H1 (cell line): ENCODE measurements around the gene KCMF1. TPM values are rescaled to one million over a fixed set of nuclear protein-coding genes. Genes with fewer than 3 reads are reported as not detected.

ENCODE experiments used
- CHD2 ChIP-seq: IDR thresholded peaks from 2 replicates; pipeline ENCODE4 v1.6.1; 2012; ENCODE audit warnings: low read length, improper control_type of control experiment
- CHD7 ChIP-seq: fragments of 300-600 bp; sonication (generic); IDR thresholded peaks from 2 replicates; pipeline ENCODE4 v1.7.1; 2012; ENCODE audit warnings: low read length, moderate library complexity, mild to moderate bottlenecking, inconsistent platforms; ENCODE audit not compliant: insufficient replicate concordance
- KDM5A ChIP-seq: fragments of 200-600 bp; IDR thresholded peaks from 2 replicates; pipeline ENCODE4 v1.7.1; 2012; ENCODE audit warnings: mild to moderate bottlenecking, low read length, inconsistent platforms, mixed read lengths
- MAFK ChIP-seq: IDR thresholded peaks from 2 replicates; pipeline ENCODE4 v1.6.1; 2012; ENCODE audit warnings: low read depth, mild to moderate bottlenecking, improper control_type of control experiment, low read length
- RAD21 ChIP-seq, 2 experiments: IDR thresholded peaks in 1 of 2; conservative IDR thresholded peaks in 1 of 2; 2 replicates each; pipeline ENCODE4 v1.6.1; 2011; ENCODE audit warnings: low read depth in 2 of 2, low read length in 2 of 2, improper control_type of control experiment in 1 of 2, inconsistent platforms in 1 of 2, mild to moderate bottlenecking in 1 of 2, moderate library complexity in 1 of 2
- RNF2 ChIP-seq: fragments of 200-900, 300-1000 bp; sonication (generic); IDR thresholded peaks from 2 replicates; pipeline ENCODE4 v1.7.1; 2016; ENCODE audit warnings: borderline replicate concordance, low read depth, mild to moderate bottlenecking, antibody characterized with exemption, low read length; ENCODE audit not compliant: poor library complexity, severe bottlenecking; ENCODE audit errors: missing control alignments
- RXRA ChIP-seq: IDR thresholded peaks from 2 replicates; pipeline ENCODE4 v1.6.1; 2011; ENCODE audit warnings: low read depth, mild to moderate bottlenecking, low read length, moderate library complexity; ENCODE audit not compliant: insufficient read depth
- SIN3A ChIP-seq, 2 experiments: IDR thresholded peaks in 1 of 2; conservative IDR thresholded peaks in 1 of 2; 2 replicates each; pipeline ENCODE4 v1.6.1; 2011 to 2012; ENCODE audit warnings: low read length in 2 of 2, improper control_type of control experiment in 1 of 2, low read depth in 1 of 2, mild to moderate bottlenecking in 1 of 2
- SP4 ChIP-seq: IDR thresholded peaks from 2 replicates; pipeline ENCODE4 v1.6.1; 2012; ENCODE audit warnings: low read length, inconsistent platforms
- YY1 ChIP-seq: IDR thresholded peaks from 2 replicates; pipeline ENCODE4 v1.6.1; 2011; ENCODE audit warnings: low read depth, mild to moderate bottlenecking, low read length
- polyA plus RNA-seq, 7 experiments: library from polyadenylated mRNA; depleted of rRNA in 3 of 7; stranded (reverse) in 5 of 7; unstranded in 2 of 7; fragments of >200 nt in 5 of 7; fragments of 200-250 nt in 2 of 7; gene quantifications; 1 replicate in 5 of 7; 2 replicates in 1 of 7; 4 replicates in 1 of 7; pipeline versions ENCODE4 v1.2.1 to v1.2.3, GENCODE V29; 2011 to 2013; ENCODE audit warnings: missing spikeins in 2 of 7, mixed read lengths in 2 of 7
- total RNA-seq: library from RNA; stranded (reverse); fragmentation: NEBNext Ultra II Directional; extraction: Animal tissue kit (Norgen Biotek cat#: 25700); gene quantifications from 2 replicates; pipeline ENCODE4 v1.2.1, GENCODE V29; 2021

Gene KCMF1
- total and polyA plus RNA-seq, 2 of the 8 experiments (the other 6 are each of a cell fraction or from before 2014, with no cell fraction given): 86.9 to 149 TPM

GRCh38 chr2:85076618-85077274 lies 105.8 kb downstream of the KCMF1 start (continued):
- TF ChIP-seq CHD7 (no peak), SP4 (no peak), SIN3A (conservative IDR thresholded peaks at IDR 0.05 in 1 of 2, IDR thresholded peaks at IDR 0.05 in 1 of 2; ENCODE audit: low read depth in 1 of 2, low read length in 2 of 2) (no peak), RNF2 (no peak), MAFK (no peak), KDM5A (no peak), CHD2 (no peak), RXRA (no peak), YY1 (no peak), RAD21 (IDR thresholded peaks at IDR 0.05 in 1 of 2, conservative IDR thresholded peaks at IDR 0.05 in 1 of 2; ENCODE audit: low read depth in 2 of 2, low read length in 2 of 2) (no peak)
